ENCODE measurements around the gene RAD51B.

Gene RAD51B

GRCh38 chr14:68574906-68575305, 755.3 kb downstream of the RAD51B start:
- Histone ChIP-seq H3K9me3 (replicated peaks; ENCODE audit: insufficient read depth, low read length) (no peaks in the 10 kb centered on the region), H3K79me2 (ENCODE audit: low read length) (no peaks in the 10 kb centered on the region), H3K4me3 (ENCODE audit: low read length) (no peak overlapping the region), H4K20me1 (ENCODE audit: insufficient read depth, low read length) (no peaks in the 10 kb centered on the region), H3K36me3 (replicated peaks; ENCODE audit: insufficient read depth, low read length) (no peaks in the 10 kb centered on the region), H3K9me2 (replicated peaks; ENCODE audit: insufficient read depth, low read length) (no peaks in the 10 kb centered on the region), H3F3A (ENCODE audit: insufficient read depth, low read length) (no peaks in the 10 kb centered on the region), H3K27ac (ENCODE audit: low read length) (no peak overlapping the region), H3K9ac (ENCODE audit: low read length) (no peak overlapping the region), H3K27me3 (replicated peaks; ENCODE audit: insufficient read depth, low read length) (no peaks in the 10 kb centered on the region), H3K4me2 (ENCODE audit: low read depth, low read length) (no peak overlapping the region), H2AFZ (ENCODE audit: low read length) (no peak overlapping the region), H3K4me1 (ENCODE audit: low read length) (no peaks in the 10 kb centered on the region)
- DNase-seq: no peak
- TF ChIP-seq, protein P1, sequence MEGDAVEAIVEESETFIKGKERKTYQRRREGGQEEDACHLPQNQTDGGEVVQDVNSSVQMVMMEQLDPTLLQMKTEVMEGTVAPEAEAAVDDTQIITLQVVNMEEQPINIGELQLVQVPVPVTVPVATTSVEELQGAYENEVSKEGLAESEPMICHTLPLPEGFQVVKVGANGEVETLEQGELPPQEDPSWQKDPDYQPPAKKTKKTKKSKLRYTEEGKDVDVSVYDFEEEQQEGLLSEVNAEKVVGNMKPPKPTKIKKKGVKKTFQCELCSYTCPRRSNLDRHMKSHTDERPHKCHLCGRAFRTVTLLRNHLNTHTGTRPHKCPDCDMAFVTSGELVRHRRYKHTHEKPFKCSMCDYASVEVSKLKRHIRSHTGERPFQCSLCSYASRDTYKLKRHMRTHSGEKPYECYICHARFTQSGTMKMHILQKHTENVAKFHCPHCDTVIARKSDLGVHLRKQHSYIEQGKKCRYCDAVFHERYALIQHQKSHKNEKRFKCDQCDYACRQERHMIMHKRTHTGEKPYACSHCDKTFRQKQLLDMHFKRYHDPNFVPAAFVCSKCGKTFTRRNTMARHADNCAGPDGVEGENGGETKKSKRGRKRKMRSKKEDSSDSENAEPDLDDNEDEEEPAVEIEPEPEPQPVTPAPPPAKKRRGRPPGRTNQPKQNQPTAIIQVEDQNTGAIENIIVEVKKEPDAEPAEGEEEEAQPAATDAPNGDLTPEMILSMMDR (IDR thresholded peaks at IDR 0.05; ENCODE audit: low read length): no peak
- TF ChIP-seq EZH2phosphoT487 (IDR thresholded peaks at IDR 0.05; ENCODE audit: low read length) (no peak), EZH2 (optimal IDR thresholded peaks at IDR 0.05; ENCODE audit: low read depth, low read length) (no peak)

GRCh38 chr14:68575426-68575825, 755.8 kb downstream of the RAD51B start:
- Histone ChIP-seq H4K20me1 (ENCODE audit: insufficient read depth, low read length) (no peaks in the 10 kb centered on the region), H3K9me2 (replicated peaks; ENCODE audit: insufficient read depth, low read length) (no peaks in the 10 kb centered on the region), H3K9ac (ENCODE audit: low read length) (no peak overlapping the region), H2AFZ (ENCODE audit: low read length) (no peak overlapping the region), H3K79me2 (ENCODE audit: low read length) (no peaks in the 10 kb centered on the region), H3K4me2 (ENCODE audit: low read depth, low read length) (no peak overlapping the region), H3K27me3 (replicated peaks; ENCODE audit: insufficient read depth, low read length) (no peaks in the 10 kb centered on the region), H3K4me1 (ENCODE audit: low read length) (no peaks in the 10 kb centered on the region), H3K9me3 (replicated peaks; ENCODE audit: insufficient read depth, low read length) (no peaks in the 10 kb centered on the region), H3K27ac (ENCODE audit: low read length) (no peak overlapping the region), H3K36me3 (replicated peaks; ENCODE audit: insufficient read depth, low read length) (no peaks in the 10 kb centered on the region), H3F3A (ENCODE audit: insufficient read depth, low read length) (no peaks in the 10 kb centered on the region), H3K4me3 (ENCODE audit: low read length) (no peak overlapping the region)
- TF ChIP-seq EZH2phosphoT487 (IDR thresholded peaks at IDR 0.05; ENCODE audit: low read length) (no peak), EZH2 (optimal IDR thresholded peaks at IDR 0.05; ENCODE audit: low read depth, low read length) (no peak)
- TF ChIP-seq, protein P1 (IDR thresholded peaks at IDR 0.05; ENCODE audit: low read length): no peak
- DNase-seq: no peak

GRCh38 chr14:68576031-68576430, 756.5 kb downstream of the RAD51B start:
- no peaks in the 10 kb centered on the region for H3K9me2 ChIP-seq (replicated peaks; ENCODE audit: insufficient read depth, low read length)
- no peak for TF ChIP-seq EZH2 (optimal IDR thresholded peaks at IDR 0.05; ENCODE audit: low read depth, low read length)
- TF ChIP-seq EZH2phosphoT487 (IDR thresholded peaks at IDR 0.05; ENCODE audit: low read length): no peak
- TF ChIP-seq, protein P1 (IDR thresholded peaks at IDR 0.05; ENCODE audit: low read length): no peak
- no peak overlapping the region for H3K9ac ChIP-seq (ENCODE audit: low read length)
- no peak overlapping the region for H3K4me3 ChIP-seq (ENCODE audit: low read length)
- H3K27ac ChIP-seq (ENCODE audit: low read length): no peak overlapping the region
- H4K20me1 ChIP-seq (ENCODE audit: insufficient read depth, low read length): no peaks in the 10 kb centered on the region
- no peak for DNase-seq
- no peak overlapping the region for H2AFZ ChIP-seq (ENCODE audit: low read length)
- no peaks in the 10 kb centered on the region for H3K4me1 ChIP-seq (ENCODE audit: low read length)
- no peaks in the 10 kb centered on the region for H3K79me2 ChIP-seq (ENCODE audit: low read length)
- H3K4me2 ChIP-seq (ENCODE audit: low read depth, low read length): no peak overlapping the region
- no peaks in the 10 kb centered on the region for H3K27me3 ChIP-seq (replicated peaks; ENCODE audit: insufficient read depth, low read length)
- no peaks in the 10 kb centered on the region for H3K36me3 ChIP-seq (replicated peaks; ENCODE audit: insufficient read depth, low read length)
- no peaks in the 10 kb centered on the region for H3K9me3 ChIP-seq (replicated peaks; ENCODE audit: insufficient read depth, low read length)
- no peaks in the 10 kb centered on the region for H3F3A ChIP-seq (ENCODE audit: insufficient read depth, low read length)
